ENCODE data around the gene EXT2.

- no peak for TF ChIP-seq CTCF (IDR thresholded peaks at IDR 0.05)
- no peak for TF ChIP-seq POLR2A (IDR thresholded peaks at IDR 0.05)
These were observed 174.2 kb downstream of the EXT2 start for GRCh38 chr11:44269369-44270351.
